Stimulated activated CD8-positive, alpha-beta memory T cell treated with anti-CD3 and anti-CD28 coated beads, Interleukin-4, amount 100 ng/mL, for 4 hours (primary cell): ENCODE results near the gene RINL.

ENCODE experiments used
- DNase-seq, 2 donors: peaks; one replicate each; pipeline ENCODE4 v3.0.0-alpha.2; 2020; ENCODE audit warnings: low read depth in 2 of 2, low spot score in 1 of 2

RINL gene, protein sequence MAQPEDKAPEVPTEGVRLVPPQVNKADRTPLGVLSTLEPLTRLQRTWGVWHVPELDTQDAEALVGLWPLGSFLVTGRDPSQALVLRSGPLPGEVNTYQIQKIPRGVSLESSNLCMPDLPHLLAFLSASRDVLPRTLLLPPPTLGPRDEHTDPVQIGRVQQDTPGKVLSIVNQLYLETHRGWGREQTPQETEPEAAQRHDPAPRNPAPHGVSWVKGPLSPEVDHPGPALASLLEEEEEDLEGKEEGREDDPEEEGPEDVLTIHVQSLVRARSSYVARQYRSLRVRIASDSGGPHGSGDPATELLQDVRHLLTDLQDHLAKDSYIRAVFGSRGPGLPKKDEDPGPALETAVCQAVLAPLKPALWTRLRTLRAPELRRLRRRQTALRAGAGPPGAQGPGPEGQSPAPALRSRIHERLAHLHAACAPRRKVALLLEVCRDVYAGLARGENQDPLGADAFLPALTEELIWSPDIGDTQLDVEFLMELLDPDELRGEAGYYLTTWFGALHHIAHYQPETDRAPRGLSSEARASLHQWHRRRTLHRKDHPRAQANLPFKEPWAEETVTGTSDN

DNA sequence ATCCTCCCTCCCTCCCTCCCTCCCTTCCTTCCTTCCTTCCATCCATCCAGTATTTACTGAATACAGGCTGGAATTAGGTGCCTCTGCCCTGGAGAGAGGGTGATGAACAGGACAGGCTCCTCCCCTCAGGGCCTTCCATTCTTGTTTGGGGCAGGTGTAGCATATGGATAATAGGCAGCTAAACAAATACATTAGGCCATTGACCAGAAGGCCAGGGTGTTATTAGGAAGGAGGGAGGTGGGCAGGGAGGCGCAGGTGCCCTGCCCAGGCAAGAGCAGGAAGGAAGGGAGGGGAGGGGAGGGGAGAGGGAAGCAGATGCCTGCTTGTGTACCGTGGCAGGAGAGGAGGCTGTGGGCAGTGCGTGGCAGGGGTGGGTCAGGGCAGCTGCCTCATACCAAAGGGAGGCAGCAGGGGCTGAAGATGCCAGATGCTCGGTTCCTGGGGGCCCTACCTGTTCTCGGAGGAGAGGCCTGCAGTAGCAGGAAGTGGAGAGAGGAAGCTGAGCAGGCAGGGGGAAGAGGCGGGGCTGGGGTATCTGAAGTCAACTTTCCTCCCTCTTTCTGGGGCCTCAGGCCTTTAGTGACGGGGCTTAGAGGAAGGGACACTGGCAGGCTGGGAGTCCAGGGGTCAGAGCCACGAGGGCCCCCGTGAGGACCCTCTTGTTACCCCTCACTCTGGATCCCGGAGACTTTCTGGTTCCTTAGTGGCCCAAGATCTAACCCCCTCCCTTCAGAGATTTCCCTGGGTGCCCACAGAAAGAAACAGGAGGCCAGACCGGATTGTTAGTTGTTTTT, at the start of gene RINL:
Gene RINL, minus strand, starts transcription at position 495 of the 794 bp plus-strand sequence. CDS start 1,533 bp downstream, outside the sequence.
- peak; percentile 44 to 46 for DNase-seq

DNA sequence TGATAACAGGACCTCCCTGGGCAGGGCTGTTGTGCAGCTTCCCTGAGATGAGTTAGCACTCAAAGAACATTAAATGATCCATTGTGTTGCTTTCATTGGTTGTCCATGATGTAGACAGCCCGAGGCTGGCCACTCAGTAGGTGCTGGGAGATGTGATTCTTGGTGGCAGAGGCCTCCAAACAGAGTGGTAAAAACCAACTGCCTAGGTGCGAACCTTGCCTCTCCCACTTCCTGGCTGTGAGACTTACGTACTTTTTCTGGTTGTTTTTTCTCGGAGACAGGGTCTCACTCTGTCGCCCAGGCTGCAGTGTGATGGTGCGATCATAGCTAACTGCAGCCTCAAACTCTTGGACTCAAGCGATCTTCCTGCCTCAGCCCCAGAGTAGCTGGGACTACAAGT, 46.3 kb upstream of the RINL start:
- no peak for DNase-seq

DNA sequence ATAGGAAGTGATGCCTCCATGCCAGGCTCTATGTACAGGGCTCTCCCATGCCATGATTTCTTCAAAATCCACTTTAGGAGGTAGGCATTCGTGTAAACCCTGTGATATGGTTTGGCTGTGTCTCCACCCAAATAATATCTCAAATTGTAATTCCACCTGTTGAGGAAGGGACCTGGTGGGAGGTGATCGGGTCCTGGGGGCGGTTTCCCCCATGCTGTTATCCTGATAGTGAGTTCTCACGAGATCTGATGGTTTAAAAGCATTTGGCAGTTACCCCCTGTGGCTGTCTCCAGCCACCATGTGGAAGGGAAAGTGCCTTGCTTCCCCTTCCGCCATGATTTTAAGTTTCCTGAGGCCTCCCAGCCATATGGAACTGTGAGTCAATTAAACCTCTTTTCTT, 44.4 kb upstream of the RINL start:
- DNase-seq, result no peak

DNA sequence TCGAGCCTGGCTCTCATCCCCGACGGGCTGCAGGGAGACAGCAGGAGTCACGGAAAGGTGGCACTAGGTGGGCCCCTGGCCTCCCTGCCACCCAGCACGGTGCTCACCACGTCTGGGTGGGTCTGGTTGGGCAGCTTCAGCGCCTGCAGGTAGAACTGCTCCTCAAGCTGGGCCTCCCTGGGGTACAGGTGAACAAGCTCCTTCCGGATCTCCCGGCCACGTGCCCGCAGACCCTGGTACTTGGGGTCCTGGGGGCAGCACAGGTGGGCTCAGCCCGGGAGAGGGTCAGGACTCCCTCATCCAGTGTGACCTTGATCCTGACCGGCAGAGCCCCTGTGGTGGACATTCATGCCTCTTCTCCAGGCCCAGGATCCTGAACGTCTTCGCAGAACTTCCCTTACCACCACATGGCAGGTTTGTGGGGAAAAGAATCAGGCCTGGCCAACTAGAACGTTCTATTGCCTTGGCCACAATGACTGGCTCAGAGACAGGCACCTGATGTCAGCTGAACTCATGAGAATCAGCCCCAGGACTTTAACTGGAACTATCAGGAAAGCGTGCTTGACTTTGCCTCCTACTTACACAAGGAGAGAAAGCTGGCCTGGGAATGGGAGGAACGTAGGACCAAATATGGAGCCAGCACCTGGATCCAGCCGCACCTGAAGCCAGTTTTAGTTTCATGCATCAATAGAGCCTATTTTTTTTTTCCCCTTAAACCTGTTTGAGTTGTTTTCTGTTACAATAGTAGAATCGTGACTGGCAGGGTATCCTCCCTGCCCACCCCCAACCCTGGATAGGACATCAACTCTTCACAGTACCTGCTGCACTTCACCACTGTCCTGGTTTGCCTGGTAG, 43.6 kb upstream of the RINL start:
- no peak for DNase-seq

DNA sequence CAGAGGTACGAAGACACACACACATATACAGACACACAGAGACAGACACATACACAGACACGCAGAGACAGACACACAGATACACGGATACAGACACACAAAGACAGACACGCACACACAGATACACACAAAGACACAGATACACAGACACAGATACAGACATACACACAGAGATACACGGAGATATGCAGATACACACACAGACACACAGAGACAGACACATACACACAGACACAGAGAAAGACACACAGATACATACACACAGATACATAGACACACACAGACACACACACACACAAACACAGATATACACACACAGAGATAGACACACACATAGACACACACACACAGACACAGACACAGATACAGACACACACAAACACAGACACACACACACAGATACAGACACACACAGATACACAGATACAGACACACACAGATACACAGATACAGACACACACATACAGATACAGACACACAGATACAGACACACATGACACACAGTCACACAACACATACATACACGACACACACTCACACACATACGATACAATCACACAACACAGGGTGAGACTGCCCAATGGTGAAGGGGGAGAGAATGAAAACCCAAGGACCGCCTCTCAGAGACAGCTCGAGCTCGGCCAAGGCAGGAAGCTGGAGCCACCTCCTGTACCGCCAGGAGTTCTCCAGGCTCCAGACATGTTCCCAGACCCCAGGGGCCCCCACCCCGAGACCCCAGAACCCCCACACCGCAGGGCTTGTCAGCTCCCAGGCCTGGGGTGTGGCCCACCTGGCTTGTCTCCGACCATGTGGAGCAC, 42.7 kb upstream of the RINL start:
- DNase-seq, result no peak

- no peak for DNase-seq
These were observed 41.9 kb upstream of the RINL start for GRCh38 chr19:38919837-38920601.

- no peak for DNase-seq
These were observed 40.5 kb upstream of the RINL start for GRCh38 chr19:38918526-38918925.

DNA sequence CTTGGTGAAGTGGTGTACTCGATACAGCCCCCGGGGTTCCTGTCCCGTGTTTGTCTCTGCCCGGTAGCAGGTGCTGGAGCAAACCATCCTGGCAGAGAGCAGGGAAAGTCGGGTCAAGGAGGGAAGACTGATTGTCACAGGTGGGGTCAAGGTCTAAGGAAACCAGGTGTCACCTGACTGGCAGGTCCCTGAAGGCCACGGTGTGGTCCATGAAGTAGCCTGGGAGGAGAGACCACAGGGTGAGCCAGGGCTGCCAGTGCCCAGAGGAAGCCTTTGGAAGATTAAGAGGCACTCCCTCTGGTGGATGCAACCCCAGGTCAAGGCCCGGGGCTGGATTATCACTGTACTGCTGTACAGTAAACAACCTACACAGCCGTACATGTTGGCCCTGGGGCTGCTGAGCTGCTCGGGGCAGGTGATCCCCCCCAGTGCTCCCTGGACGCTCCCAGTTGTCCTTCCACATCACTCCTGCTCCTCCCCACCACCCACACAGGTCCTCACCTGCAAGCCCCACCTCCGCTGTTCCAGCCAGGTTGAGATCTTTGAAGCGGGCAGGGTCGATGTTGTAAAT, 39.9 kb upstream of the RINL start:
- no peak for DNase-seq

DNA sequence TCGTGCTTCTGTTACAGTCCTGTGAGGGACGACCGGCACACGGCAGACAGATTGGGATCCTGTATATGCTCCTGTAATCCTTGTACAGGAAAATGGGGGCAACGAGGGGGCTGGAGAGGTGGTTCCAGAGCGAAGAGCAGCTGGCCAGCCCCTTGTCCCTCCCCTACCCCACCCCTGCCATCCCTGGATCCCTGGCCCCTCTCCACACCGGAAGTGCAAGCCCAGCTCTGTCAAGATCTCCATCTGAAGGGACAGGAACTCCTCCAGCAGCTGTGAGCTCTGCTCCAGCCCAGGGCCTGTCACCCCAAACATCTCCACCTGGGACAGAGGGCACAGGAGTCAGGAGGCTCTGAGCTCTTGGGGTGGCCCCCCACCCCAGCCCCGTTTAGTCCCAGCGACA, 39.4 kb upstream of the RINL start:
- DNase-seq, result no peak

DNA sequence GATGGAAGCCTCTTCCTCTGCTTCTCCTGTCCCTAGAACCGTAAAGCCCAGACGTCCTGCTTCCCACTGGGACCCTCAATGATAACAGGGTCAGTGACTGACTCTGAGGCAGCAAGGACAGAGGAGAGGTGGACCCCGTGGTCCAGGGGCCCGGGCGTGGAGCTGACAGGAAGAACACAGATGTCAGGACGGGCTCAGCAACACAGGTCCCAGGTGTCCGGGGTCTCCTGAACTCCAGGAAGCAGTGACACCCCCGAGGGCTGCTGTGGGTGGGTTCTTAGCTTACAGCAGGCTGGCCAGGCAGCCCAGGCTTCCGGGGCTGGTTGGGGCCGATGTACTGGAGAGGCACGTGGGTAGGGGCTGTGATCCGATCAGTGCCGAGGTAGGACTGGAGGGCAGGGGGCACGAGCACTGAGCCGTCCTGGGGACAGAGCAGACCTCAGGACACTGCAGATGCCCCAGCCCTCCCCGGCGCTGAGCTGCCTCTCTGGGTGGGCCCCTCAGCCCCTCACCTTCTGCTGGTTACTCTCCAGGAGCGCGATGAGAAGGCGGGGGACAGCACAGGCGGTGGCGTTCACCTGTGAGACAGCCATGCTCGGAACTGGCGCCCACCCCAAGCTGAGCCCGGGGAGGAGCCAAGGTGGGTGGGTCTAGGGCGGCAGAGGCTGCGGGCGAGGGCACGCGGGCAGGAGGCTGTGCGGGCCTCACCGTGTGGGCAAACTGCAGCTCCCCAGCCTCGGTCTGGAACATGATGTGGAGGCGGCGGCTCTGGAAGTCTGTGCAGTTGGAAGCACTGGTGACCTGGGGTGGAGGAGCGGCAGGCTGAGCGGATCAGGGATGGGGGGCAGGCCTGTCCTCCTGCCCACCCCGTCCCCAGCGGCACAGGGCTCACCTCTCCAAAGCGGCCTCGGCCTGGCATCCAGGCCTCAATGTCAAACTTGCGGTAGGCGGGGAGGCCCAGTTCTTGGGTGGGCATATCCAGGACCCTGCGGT, 37.5 kb upstream of the RINL start:
- DNase-seq, result no peak

DNA sequence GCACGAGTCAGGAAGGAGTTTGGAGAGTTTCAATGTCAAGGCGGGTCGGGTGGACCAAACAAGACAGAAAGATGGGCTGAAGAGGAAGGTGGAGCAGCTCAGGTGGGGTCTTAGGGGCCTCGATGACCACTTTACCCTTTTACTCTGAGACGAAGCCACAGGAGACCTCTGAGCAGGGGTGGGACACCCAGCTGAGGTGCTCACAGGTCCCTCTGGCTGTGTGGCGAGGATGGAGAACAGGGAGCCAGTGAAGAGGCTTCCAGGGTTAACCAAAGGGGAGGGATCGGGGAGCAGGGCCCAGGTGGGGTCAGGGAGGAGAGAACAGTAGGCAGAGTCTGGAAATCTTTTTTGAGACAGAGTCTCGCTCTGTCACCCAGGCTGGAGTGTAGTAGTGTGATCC, 35.9 kb upstream of the RINL start:
- no peak for DNase-seq

DNA sequence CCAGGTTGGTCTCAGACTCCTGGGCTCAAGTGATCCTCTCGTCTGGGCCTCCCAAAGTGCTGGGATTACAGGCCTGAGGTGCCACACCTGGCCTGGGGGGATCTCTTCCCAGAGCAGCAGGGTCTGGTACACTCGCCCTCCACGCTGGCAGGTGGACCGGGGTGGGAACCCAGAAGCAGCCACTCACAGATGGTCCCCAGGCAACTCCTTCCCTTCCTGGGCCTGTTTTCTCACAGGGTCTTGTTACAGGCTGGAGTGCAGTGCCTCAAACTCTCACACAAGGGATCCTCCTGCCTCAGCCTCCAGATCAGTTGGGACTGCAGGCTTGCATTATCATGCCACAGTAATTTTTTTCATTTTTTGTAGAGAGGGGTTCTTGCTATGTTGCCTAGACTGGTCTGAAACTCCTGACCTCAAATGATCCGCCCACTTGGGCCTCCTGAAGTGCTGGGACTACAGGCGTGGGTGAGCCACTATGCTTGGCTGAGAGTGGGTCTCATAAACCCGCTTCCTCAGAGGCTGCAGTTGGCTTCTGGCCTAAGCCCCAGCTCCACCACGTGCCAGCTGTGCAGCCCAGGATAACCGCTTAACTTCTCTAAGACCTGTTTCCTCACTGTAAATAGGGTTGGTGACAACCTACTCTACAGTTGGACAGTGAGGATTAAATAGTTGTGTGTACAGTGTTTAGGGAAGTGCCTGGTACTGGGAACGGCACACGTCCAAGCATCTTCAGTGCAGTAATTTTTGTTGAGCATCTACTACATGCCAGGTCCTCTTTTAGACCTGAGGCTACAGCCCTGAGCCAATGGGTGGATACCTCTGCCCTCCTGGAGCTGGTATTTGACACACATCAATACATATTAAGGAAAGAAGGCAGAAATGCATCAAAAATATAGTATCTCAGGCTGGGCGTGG, 34.8 kb upstream of the RINL start:
- DNase-seq, result no peak

GRCh38 chr19:38911388-38912001, 33.4 kb upstream of the RINL start:
- no peak for DNase-seq

GRCh38 chr19:38910488-38910887, 32.4 kb upstream of the RINL start:
- no peak for DNase-seq

DNA sequence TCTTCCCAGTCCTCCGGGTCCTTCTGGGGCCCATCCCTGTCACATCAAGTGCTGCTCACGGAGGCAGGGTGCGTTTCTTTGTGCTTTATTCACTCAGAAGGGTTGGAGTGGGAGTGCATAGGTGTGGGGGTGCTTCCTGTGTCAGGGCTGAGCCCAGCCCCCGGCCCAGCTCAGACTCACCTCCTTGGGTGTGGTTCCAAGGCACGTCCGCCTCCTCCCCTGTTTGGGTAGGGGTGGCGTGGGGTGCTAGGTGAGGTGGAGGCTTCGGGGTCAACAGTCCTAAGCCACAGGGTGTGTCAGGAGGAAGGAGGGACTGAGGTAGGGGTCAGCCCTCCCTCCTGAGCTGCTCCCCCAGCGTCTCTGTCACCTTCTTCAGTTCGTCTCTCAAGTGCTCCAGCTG, 30.8 kb upstream of the RINL start:
- no peak for DNase-seq

DNA sequence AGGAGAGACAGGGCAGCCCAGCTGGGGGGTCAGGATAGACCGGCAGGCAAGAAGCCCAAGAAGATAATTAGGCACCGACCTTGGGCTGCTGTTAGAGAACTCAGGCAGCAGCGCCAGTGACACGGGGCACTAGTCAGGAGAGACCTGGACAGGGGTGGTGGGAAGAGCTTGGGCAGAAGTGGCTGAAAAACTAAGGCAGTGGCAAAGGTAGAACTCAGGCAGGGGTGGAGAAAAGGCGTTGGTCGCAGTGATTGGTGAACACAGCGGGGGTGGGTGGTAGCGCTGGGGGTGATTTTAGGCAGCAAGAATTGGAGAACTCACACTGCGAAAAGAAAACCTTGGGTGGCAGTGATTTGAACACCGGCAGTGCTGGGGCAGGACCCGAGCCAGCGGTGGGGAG, 29.6 kb upstream of the RINL start:
- DNase-seq, result no peak

DNA sequence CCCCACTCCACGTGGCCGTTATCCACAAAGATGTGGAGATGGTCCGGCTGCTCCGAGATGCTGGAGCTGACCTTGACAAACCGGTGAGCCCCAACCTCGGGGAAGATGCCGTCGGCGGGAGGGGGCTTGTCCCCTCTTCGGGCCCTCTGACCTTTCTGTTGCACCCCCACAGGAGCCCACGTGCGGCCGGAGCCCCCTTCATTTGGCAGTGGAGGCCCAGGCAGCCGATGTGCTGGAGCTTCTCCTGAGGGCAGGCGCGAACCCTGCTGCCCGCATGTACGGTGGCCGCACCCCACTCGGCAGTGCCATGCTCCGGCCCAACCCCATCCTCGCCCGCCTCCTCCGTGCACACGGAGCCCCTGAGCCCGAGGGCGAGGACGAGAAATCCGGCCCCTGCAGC, 29.2 kb upstream of the RINL start:
- DNase-seq, result no peak
